Activated T-cell treated with anti-CD3 and anti-CD28 coated beads for 24 hours (primary cell): Measurements from ENCODE around the gene DUSP6.

ENCODE experiments used
- DNase-seq: peaks from one replicate; pipeline ENCODE4 v3.0.0-alpha.2; 2020; ENCODE audit warnings: low read depth

The DUSP6 gene

GRCh38 chr12:89328151-89329030 lies 23.9 kb downstream of the DUSP6 start:
- DNase-seq: no peak

DNA sequence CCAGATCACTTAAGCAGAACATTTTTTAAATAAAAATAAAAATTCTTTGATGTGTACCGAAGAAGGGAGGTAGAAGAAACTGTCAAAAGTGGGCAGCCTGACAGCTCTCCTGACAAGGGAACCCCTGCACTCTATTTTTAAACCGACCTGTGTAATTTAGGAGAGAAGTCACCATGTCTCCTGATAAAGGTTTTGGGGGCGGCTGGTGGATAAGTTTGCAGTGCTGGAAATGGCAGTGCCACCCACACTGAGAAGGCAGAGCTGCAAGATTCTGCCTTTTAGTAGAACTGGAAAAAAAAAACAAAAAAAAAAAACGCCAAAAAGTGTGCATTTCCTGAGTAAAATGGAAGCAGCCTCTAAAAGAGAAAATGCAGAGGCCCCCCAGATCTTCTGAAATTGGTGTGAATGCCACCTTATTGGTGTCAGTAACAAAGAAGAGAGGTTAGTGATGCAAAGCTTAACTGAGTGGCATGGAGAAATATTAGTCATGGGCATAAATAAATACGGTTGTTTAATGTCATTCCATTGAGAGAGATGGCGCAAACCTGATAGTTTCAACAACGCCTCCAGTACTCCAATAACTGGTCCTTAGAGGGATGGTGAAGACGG lies 24.7 kb downstream of the DUSP6 start:
- DNase-seq: no peak

- DNase-seq: no peak
Measured at GRCh38 chr12:89326239-89327040, 25.9 kb downstream of the DUSP6 start.

DNA sequence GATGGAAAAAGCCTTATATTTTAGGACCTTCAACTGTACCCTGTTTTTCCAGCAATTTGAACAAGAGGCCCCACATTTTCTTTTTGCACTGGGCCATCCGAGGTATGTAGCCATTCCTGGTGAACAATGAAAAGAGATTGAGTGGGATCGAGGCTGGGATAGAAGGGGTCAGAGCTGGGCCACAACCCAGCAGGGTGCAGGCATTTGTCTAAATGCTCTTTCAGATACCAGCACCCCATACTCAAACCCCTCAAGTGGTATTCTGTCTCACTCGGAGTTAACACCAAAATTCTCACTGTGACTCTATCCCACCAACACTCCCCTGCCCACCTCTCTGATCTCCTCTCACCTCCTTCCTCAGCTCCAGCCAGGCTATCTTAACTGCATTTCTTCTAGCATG lies 26.8 kb downstream of the DUSP6 start:
- no peak for DNase-seq

DNA sequence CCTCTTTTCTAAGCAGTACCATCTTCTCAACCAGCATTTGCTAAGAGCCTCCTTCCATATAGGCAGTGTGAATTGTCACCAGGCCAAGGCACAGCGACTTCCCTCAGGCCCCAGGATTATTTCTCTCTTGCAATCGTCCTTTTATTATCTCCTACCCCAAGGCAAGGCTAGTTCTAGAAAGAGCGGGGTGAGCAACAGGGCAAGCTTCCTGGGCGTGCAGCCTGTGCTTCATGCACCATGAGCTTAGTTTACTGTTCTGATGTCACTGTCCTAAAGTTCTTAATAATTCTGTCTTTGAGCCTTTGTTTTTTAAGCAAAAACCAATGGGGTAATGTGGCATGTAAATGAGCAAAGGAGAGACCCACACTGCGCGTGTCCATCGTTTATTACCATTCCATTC lies 27.9 kb downstream of the DUSP6 start:
- DNase-seq: no peak

GRCh38 chr12:89323568-89324218 lies 28.6 kb downstream of the DUSP6 start:
- no peak for DNase-seq

- no peak for DNase-seq
Measured at GRCh38 chr12:89320735-89321134, 31.6 kb downstream of the DUSP6 start.

GRCh38 chr12:89319606-89320005 lies 32.7 kb downstream of the DUSP6 start:
- no peak for DNase-seq

DNA sequence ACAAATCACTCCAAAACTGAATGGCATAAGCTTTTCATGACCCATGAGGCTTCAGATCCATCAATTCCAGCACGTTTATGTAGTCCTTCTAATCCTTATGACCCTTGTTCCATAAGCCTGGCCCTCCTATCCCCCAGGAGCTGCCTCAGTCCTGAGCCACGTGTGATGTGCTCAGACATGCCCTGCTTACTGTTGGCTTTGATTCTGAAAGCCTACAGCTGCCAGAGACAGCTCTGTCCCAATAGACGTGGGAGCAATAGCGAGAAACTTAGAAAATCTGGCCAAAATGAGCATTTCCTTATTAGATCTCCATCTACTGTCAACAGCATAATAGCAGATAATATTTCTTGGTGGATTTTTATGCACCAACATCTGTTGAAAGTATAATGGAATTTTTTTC lies 33.2 kb downstream of the DUSP6 start:
- no peak for DNase-seq

- DNase-seq: no peak
Measured at GRCh38 chr12:89316705-89317139, 35.6 kb downstream of the DUSP6 start.

GRCh38 chr12:89314060-89314761 lies 38.1 kb downstream of the DUSP6 start:
- no peak for DNase-seq

DNA sequence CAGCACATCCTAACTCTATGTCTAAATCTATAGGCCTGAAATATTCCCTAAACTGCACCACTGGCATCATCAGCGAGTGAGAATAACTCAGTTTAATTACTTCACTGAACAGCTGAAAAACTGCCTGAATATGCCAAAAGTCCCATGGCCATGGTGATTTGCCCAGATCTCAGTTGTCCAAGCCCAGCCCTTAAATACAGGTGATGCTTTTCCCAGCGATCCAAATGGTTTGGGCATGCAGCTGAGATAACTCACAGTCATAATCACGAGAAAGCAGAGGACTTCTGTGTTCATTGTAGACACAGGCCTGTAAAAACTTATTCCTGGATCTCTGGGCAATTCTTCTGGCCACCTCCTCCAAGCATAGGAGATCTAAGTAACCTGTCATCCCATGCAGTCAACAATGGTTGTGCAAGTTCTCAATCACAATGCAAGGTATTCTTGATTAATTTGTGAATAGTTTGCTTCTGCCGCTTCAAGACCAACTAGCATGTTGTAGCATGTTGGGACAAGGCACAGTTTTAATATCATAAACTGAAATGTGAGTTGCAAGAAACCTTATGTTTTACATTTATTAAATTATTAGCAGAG lies 40.5 kb downstream of the DUSP6 start:
- DNase-seq: no peak

DNA sequence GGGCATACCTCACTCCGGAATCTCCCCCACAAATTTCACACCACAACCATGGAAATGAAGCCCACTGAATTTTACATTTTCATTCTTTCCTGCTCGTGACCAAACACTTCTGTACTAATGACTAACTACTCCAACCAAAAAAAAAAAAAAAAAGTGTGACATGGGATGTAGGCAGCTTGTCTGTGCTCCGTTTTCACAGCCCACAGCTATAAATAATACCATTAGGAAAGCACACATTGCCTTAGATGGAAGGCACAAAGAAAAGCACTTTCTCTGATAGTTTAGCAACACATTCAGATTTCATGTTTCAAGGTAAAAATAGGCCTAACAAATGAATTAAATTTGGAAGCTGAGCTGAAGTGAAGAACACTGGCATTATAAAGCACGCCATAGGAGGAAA lies 42.5 kb downstream of the DUSP6 start:
- no peak for DNase-seq

- no peak for DNase-seq
Measured at GRCh38 chr12:89309440-89309802, 42.9 kb downstream of the DUSP6 start.

- no peak for DNase-seq
Measured at GRCh38 chr12:89307474-89308253, 44.6 kb downstream of the DUSP6 start.

DNA sequence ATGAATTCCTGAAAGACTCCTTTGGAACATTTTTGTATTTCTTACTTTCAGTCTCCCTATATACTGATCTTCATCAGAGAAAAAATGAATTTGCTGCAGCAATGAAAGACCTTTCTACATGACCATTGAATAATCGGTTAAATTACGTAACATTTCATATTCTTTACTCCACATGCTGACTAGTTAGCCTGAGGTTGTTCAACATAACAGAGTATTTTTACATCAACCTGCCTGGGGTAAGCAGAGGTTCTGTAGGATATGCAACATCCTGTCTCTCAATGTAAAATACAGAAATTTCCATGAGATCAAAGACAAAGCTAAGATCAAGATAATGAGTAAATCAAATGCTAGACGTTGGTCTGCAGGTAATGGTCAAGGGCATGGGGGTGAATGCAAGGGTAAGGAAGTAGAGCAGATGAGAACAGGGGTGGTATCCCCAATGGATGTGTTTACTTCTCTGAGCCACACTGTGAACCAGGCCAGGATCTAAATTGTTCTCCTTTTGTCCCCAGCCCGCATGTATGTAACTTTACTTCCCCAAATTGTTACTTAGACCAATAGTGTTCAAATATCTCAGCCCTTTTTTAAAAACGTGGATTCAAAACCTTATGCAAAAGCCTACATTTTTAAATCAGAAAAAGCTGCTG lies 45.4 kb downstream of the DUSP6 start:
- no peak for DNase-seq

DNA sequence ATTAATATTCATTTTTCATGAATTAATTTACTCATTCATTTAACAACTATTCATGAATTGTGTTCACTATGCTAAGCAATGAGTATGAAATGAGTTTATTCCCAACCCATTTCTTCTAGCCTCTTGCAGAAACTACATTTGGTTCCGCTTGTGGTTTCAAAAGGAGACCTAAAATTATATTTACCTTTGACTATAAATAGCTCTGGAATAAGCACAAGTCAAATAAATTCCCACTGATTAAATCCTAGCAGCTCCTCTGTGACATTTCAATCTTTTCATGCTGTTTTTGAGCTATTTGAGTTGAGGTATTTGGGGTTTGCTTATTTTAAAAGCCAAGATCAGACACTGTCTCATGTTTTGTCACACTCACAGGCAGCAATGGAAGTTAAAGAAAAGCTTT lies 46.9 kb downstream of the DUSP6 start:
- DNase-seq: no peak

DNA sequence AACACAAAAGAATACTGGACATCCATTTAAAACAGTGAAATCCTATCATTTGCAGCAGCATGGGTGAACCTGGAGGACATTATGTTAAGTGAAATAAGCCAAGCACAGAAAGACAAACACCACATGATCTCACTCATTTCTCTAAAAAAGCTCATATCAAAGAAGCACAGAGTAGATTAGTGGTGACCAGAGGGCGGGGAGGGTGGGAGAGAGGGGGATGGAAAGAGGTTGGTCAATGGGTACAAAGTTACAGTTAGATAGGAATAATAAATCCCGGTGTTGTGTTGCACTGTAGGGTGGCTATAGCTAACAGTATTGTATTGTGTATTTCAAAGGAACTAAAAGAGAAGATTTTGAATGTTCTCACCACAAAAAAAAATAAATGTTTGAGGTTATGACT lies 52.4 kb downstream of the DUSP6 start:
- DNase-seq: no peak

DNA sequence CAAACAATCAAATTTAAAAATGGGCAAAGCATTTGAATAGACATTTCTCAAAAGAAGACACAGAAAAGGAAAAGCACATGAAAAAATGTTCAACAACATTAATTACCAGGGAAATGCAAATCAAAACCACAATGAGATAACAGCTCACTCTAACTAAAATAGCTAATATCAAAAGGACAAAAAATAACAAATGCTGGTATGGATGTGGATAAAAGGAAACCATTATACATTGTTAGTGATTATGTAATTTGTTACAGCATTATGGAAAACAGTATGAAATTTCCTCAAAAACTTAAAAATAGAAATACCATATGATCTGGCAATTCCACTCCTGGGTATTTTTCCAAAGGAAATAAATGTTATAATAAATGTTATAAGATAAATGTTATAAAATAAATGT lies 52.9 kb downstream of the DUSP6 start:
- no peak for DNase-seq
